CD4-positive, CD25-positive, alpha-beta regulatory T cell (primary cell): ENCODE data around the gene CLCN3. TPM values are rescaled to one million over a fixed set of nuclear protein-coding genes. Genes with fewer than 3 reads are reported as not detected.

ENCODE experiments used
- ATAC-seq, 2 donors: fragments of 150-1000 bp; cut with Tn5 transposase; one replicate each; pipeline ENCODE4 v1.10.0; 2021; ENCODE audit warnings: low read depth in 2 of 2, moderate number of reproducible peaks in 2 of 2, moderate library complexity in 1 of 2
- DNase-seq, 3 donors: peaks; one replicate each; pipeline versions ENCODE4 v3.0.0 to v3.0.0-alpha.2; 2012 to 2022; ENCODE audit warnings: mixed read lengths in 1 of 3
- H3K27ac ChIP-seq: one replicate; pipeline ENCODE4 v1.7.0; 2013; ENCODE audit warnings: mild to moderate bottlenecking, low read length; ENCODE audit not compliant: insufficient read depth, poor library complexity, severe bottlenecking
- H3K27me3 ChIP-seq: one replicate; pipeline ENCODE4 v1.7.0; 2013; ENCODE audit warnings: low read length; ENCODE audit not compliant: control insufficient read depth, insufficient read depth
- H3K36me3 ChIP-seq: one replicate; pipeline ENCODE4 v1.7.0; 2013; ENCODE audit warnings: mild to moderate bottlenecking, low read length, moderate library complexity; ENCODE audit not compliant: control insufficient read depth, insufficient read depth
- H3K4me1 ChIP-seq: 2 replicates; pipeline ENCODE4 v1.7.0; 2013; ENCODE audit warnings: mild to moderate bottlenecking, low read length; ENCODE audit not compliant: insufficient read depth, control insufficient read depth, poor library complexity, severe bottlenecking
- H3K4me3 ChIP-seq: one replicate; pipeline ENCODE4 v1.7.0; 2013; ENCODE audit warnings: low read depth, mild to moderate bottlenecking, low read length, moderate library complexity
- H3K9me3 ChIP-seq, 2 experiments: 1 replicate in 1 of 2; 2 replicates in 1 of 2; pipeline ENCODE4 v1.7.0; 2013; ENCODE audit warnings: low read length in 2 of 2, mild to moderate bottlenecking in 1 of 2, moderate library complexity in 1 of 2; ENCODE audit not compliant: control insufficient read depth in 2 of 2
- H3K27ac Mint-ChIP-seq, 3 donors: one replicate each; pipeline ENCODE4 v1.8.0; 2020 to 2022; ENCODE audit warnings: mild to moderate bottlenecking in 3 of 3, mixed read lengths in 3 of 3, moderate library complexity in 2 of 3
- H3K27me3 Mint-ChIP-seq: one replicate; pipeline ENCODE4 v1.8.0; 2022; ENCODE audit warnings: mild to moderate bottlenecking, mixed read lengths
- H3K36me3 Mint-ChIP-seq: one replicate; pipeline ENCODE4 v1.8.0; 2020; ENCODE audit warnings: mixed read lengths
- H3K4me1 Mint-ChIP-seq, 4 donors: one replicate each; pipeline ENCODE4 v1.8.0; 2020 to 2022; ENCODE audit warnings: mixed read lengths in 4 of 4, mild to moderate bottlenecking in 1 of 4
- H3K4me3 Mint-ChIP-seq, 4 donors: one replicate each; pipeline ENCODE4 v1.8.0; 2020 to 2022; ENCODE audit warnings: mild to moderate bottlenecking in 4 of 4, mixed read lengths in 4 of 4, moderate library complexity in 3 of 4
- H3K9me3 Mint-ChIP-seq, 7 donors: one replicate each; pipeline ENCODE4 v1.8.0; 2020 to 2022; ENCODE audit warnings: mixed read lengths in 7 of 7, mild to moderate bottlenecking in 3 of 7, moderate library complexity in 2 of 7
- polyA plus RNA-seq, 4 donors: library from polyadenylated mRNA; unstranded; fragments of 300-500 nt; fragmentation: Illumina TruSeq; gene quantifications; one replicate each; pipeline ENCODE4 v1.2.3, GENCODE V29; 2021
- total RNA-seq: library from RNA; stranded (reverse); gene quantifications from one replicate; pipeline ENCODE4 v1.2.3, GENCODE V29; 2022

CLCN3 gene
- total and polyA plus RNA-seq, 5 donors from 2014 or later, result 6.3 to 17.0 (median 9.8) TPM

- H3K27ac Mint-ChIP-seq, result peak overlapping the region; percentile 57 to 90 (median 62)
- Histone ChIP-seq H3K4me3 (peak overlapping the region; percentile 89), H3K36me3 (peaks cover 10% of the 10 kb centered on the region), H3K27me3 (peaks cover 4% of the 10 kb centered on the region), H3K4me1 (peaks cover 20% of the 10 kb centered on the region), H3K9me3 (no peaks in the 10 kb centered on the region), H3K27ac (peak overlapping the region; percentile 57)
- DNase-seq, result peak in 1 of 3 donors; percentile 9
- no peak for ATAC-seq
- peaks cover 24 to 40% (median 28%) of the 10 kb centered on the region in 4 donors for H3K4me1 Mint-ChIP-seq
- H3K9me3 Mint-ChIP-seq, result no peaks in the 10 kb centered on the region
- peak overlapping the region; percentile 83 to 98 (median 89) for H3K4me3 Mint-ChIP-seq
- peaks cover 5% of the 10 kb centered on the region for H3K36me3 Mint-ChIP-seq
- H3K27me3 Mint-ChIP-seq, result peaks cover 8% of the 10 kb centered on the region
Observed at GRCh38 chr4:169756971-169757574, 136.7 kb downstream of the CLCN3 start.

- Mint-ChIP-seq H3K4me1 (peaks cover 22 to 35% (median 27%) of the 10 kb centered on the region in 4 donors), H3K27me3 (peaks cover 8% of the 10 kb centered on the region), H3K36me3 (no peaks in the 10 kb centered on the region), H3K27ac (peak within 1 kb of the TSS; percentile 57 to 90 (median 62)), H3K4me3 (peak within 1 kb of the TSS; percentile 83 to 98 (median 89)), H3K9me3 (no peaks in the 10 kb centered on the region)
- ATAC-seq (peak; percentile 94 to 96), DNase-seq (peak; percentile 90 to 95 (median 90))
- H3K27me3 ChIP-seq, result peaks cover 4% of the 10 kb centered on the region
- peaks cover 20% of the 10 kb centered on the region for H3K4me1 ChIP-seq
- no peaks in the 10 kb centered on the region for H3K9me3 ChIP-seq
- peaks cover 5% of the 10 kb centered on the region for H3K36me3 ChIP-seq
- H3K4me3 ChIP-seq, result peak within 1 kb of the TSS; percentile 89
- peak within 1 kb of the TSS; percentile 57 for H3K27ac ChIP-seq
Observed at GRCh38 chr4:169757575-169758184, 137.3 kb downstream of the CLCN3 start, which contains the start of gene HPF1. Gene HPF1, minus strand, starts transcription at chr4:169757944. Its CDS starts 67 bp downstream, at chr4:169757877.

- peaks cover 4% of the 10 kb centered on the region for H3K27me3 ChIP-seq
- H3K27me3 Mint-ChIP-seq, result peaks cover 16% of the 10 kb centered on the region
- H3K4me1 ChIP-seq, result peaks cover 20% of the 10 kb centered on the region
- H3K9me3 ChIP-seq, result no peaks in the 10 kb centered on the region
- DNase-seq (no peak), ATAC-seq (no peak)
- H3K4me1 Mint-ChIP-seq, result peaks cover 22 to 35% (median 27%) of the 10 kb centered on the region in 4 donors
- no peaks in the 10 kb centered on the region for H3K36me3 Mint-ChIP-seq
- peak overlapping the region; percentile 67 for H3K4me3 ChIP-seq
- H3K4me3 Mint-ChIP-seq, result peak overlapping the region; percentile 83 to 98 (median 89)
- H3K9me3 Mint-ChIP-seq, result no peaks in the 10 kb centered on the region
- H3K36me3 ChIP-seq, result no peaks in the 10 kb centered on the region
- H3K27ac ChIP-seq, result no peak overlapping the region
- peak overlapping the region in 2 of 3 donors; percentile 47 to 62 for H3K27ac Mint-ChIP-seq
Observed at GRCh38 chr4:169758401-169758962, 138.1 kb downstream of the CLCN3 start.

GRCh38 chr4:169761846-169762245 is 141.5 kb downstream of the CLCN3 start:
- no peak for DNase-seq
- Mint-ChIP-seq H3K36me3 (no peaks in the 10 kb centered on the region), H3K27me3 (peaks cover 29% of the 10 kb centered on the region), H3K4me1 (peaks cover 5 to 12% (median 8%) of the 10 kb centered on the region in 4 donors), H3K27ac (peak overlapping the region in 2 of 3 donors; percentile 23 to 34), H3K4me3 (peak overlapping the region in 1 of 4 donors; percentile 2), H3K9me3 (no peaks in the 10 kb centered on the region)
- Histone ChIP-seq H3K36me3 (no peaks in the 10 kb centered on the region), H3K9me3 (no peaks in the 10 kb centered on the region), H3K4me3 (no peak overlapping the region), H3K27me3 (peaks cover 7% of the 10 kb centered on the region), H3K27ac (no peak overlapping the region), H3K4me1 (peaks cover 14% of the 10 kb centered on the region)
- no peak for ATAC-seq

- Mint-ChIP-seq H3K27ac (no peak overlapping the region), H3K27me3 (peaks cover 40% of the 10 kb centered on the region), H3K36me3 (no peaks in the 10 kb centered on the region), H3K9me3 (no peaks in the 10 kb centered on the region), H3K4me3 (no peak overlapping the region), H3K4me1 (no peaks in the 10 kb centered on the region)
- peaks cover 11% of the 10 kb centered on the region for H3K27me3 ChIP-seq
- H3K4me1 ChIP-seq, result no peaks in the 10 kb centered on the region
- H3K9me3 ChIP-seq, result no peaks in the 10 kb centered on the region
- no peak overlapping the region for H3K27ac ChIP-seq
- DNase-seq (no peak), ATAC-seq (no peak)
- no peaks in the 10 kb centered on the region for H3K36me3 ChIP-seq
- no peak overlapping the region for H3K4me3 ChIP-seq
Observed at GRCh38 chr4:169765835-169766234, 145.5 kb downstream of the CLCN3 start.

- no peaks in the 10 kb centered on the region for H3K4me1 ChIP-seq
Observed at GRCh38 chr4:169766741-169767140, 146.4 kb downstream of the CLCN3 start.

GRCh38 chr4:169768385-169768784 is 148.0 kb downstream of the CLCN3 start:
- H3K9me3 ChIP-seq, result no peaks in the 10 kb centered on the region
- H3K36me3 Mint-ChIP-seq, result no peaks in the 10 kb centered on the region
- no peak overlapping the region for H3K27ac ChIP-seq
- no peaks in the 10 kb centered on the region for H3K36me3 ChIP-seq
- no peaks in the 10 kb centered on the region for H3K9me3 Mint-ChIP-seq
- H3K4me3 ChIP-seq, result no peak overlapping the region
- peaks cover 34% of the 10 kb centered on the region for H3K27me3 Mint-ChIP-seq
- no peak overlapping the region for H3K4me3 Mint-ChIP-seq
- H3K4me1 ChIP-seq, result no peaks in the 10 kb centered on the region
- no peak overlapping the region for H3K27ac Mint-ChIP-seq
- H3K4me1 Mint-ChIP-seq, result no peaks in the 10 kb centered on the region
- peaks cover 7% of the 10 kb centered on the region for H3K27me3 ChIP-seq
- DNase-seq (no peak), ATAC-seq (no peak)

More at GRCh38 chr4:169766741-169767140, 146.4 kb downstream of the CLCN3 start:
- no peaks in the 10 kb centered on the region for H3K9me3 ChIP-seq
- H3K4me3 ChIP-seq, result no peak overlapping the region
- H3K4me3 Mint-ChIP-seq, result no peak overlapping the region
- peaks cover 41% of the 10 kb centered on the region for H3K27me3 Mint-ChIP-seq
- no peaks in the 10 kb centered on the region for H3K4me1 Mint-ChIP-seq
- ATAC-seq (no peak), DNase-seq (no peak)
- H3K36me3 Mint-ChIP-seq, result no peaks in the 10 kb centered on the region
- no peaks in the 10 kb centered on the region for H3K36me3 ChIP-seq
- no peaks in the 10 kb centered on the region for H3K9me3 Mint-ChIP-seq
- H3K27ac ChIP-seq, result no peak overlapping the region
- peaks cover 7% of the 10 kb centered on the region for H3K27me3 ChIP-seq
- H3K27ac Mint-ChIP-seq, result peak overlapping the region in 1 of 3 donors; percentile 40
